HUES64 (cell line): ENCODE data around the gene TMEM156. TPM values are rescaled to one million over a fixed set of nuclear protein-coding genes. Genes with fewer than 3 reads are reported as not detected.

Source experiments
- H3K27ac ChIP-seq: 2 replicates; pipeline ENCODE4 v1.7.0; 2013; ENCODE audit warnings: low read depth, low read length, inconsistent platforms
- H3K27me3 ChIP-seq: 2 replicates; pipeline ENCODE4 v1.6.1; 2013; ENCODE audit warnings: mild to moderate bottlenecking, low read length; ENCODE audit not compliant: insufficient read depth
- H3K36me3 ChIP-seq: 2 replicates; pipeline ENCODE4 v1.6.1; 2013; ENCODE audit warnings: mild to moderate bottlenecking, low read length; ENCODE audit not compliant: insufficient read depth
- H3K4me1 ChIP-seq: 2 replicates; pipeline ENCODE4 v1.6.1; 2013; ENCODE audit warnings: mild to moderate bottlenecking, low read length, moderate library complexity; ENCODE audit not compliant: insufficient read depth
- H3K4me3 ChIP-seq: 2 replicates; pipeline ENCODE4 v1.5.1; 2013; ENCODE audit warnings: mild to moderate bottlenecking, low read length, moderate library complexity
- H3K9ac ChIP-seq: 2 replicates; pipeline ENCODE4 v1.6.1; 2013; ENCODE audit warnings: mild to moderate bottlenecking, low read depth, low read length
- H3K9me3 ChIP-seq: 2 replicates; pipeline ENCODE4 v1.6.1; 2013; ENCODE audit warnings: low read depth, low read length; ENCODE audit not compliant: insufficient read depth
- WGBS: fragments of 150-250, 120-280 bp; methylation state at CpG from one replicate; pipeline ENCODE4 v1.1.7; 2013; ENCODE audit warnings: missing lambda C conversion rate; 5-methylcytosine and 5-hydroxymethylcytosine counted together
- polyA plus RNA-seq, 2 experiments: library from polyadenylated mRNA; stranded (reverse); fragments of 50-300 nt; gene quantifications; one replicate each; pipeline ENCODE4 v1.2.3, GENCODE V29; 2013

Gene TMEM156, protein sequence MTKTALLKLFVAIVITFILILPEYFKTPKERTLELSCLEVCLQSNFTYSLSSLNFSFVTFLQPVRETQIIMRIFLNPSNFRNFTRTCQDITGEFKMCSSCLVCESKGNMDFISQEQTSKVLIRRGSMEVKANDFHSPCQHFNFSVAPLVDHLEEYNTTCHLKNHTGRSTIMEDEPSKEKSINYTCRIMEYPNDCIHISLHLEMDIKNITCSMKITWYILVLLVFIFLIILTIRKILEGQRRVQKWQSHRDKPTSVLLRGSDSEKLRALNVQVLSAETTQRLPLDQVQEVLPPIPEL
- not detected for polyA plus RNA-seq (2013, experiment 1 of 2)
- not detected for polyA plus RNA-seq (2013, experiment 2 of 2)

DNA sequence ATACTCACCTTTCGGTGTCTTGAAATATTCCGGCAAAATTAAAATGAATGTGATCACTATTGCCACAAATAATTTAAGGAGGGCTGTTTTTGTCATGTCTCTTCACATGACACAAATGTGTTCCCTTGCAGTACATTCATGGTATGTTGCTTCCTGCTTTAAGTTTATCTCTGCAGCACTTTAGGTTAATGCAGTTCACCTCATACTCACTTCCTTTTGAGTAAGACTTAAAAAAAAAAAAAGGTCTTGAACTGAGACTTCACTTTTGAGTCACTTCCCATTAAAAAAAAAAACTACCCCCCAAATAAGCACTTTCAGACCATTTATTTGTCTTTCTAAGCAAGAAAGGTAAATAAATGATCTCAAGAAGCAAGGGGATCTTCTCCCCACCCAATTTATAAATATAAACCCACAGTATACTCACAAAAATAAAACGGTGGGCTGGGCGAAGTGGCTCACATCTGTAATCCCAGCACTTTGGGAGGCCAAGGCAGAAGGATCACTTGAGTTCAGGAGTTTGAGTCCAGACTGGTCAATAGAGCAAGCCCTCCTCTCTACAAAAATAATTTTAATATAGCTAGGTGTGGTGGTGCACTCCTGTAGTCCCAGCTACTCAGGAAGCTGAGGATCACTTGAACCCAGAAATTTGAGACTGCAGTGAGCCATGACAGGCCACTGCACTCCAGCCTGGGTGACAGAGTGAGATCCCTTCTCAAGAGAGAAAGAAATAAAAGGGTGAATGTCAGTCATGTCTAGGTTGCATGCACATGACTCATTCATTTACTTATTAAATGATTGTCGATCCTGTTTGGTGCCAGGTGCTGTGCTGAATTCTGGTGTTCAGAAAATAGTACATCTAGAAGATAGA lies at the start of gene TMEM156:
Gene TMEM156, minus strand, starts transcription at position 192 of the 868 bp plus-strand sequence. Its CDS starts 96 bp downstream, at position 96.
- H3K9ac ChIP-seq, result no peak within 1 kb of the TSS
- no peak within 1 kb of the TSS for H3K27ac ChIP-seq
- WGBS, result 97% methylated on average over 3 of the region's 5 CpGs
- H3K4me1 ChIP-seq, result peaks cover 2% of the 10 kb centered on the region
- H3K9me3 ChIP-seq, result no peaks in the 10 kb centered on the region
- no peaks in the 10 kb centered on the region for H3K27me3 ChIP-seq
- no peak within 1 kb of the TSS for H3K4me3 ChIP-seq
- H3K36me3 ChIP-seq, result no peaks in the 10 kb centered on the region

DNA sequence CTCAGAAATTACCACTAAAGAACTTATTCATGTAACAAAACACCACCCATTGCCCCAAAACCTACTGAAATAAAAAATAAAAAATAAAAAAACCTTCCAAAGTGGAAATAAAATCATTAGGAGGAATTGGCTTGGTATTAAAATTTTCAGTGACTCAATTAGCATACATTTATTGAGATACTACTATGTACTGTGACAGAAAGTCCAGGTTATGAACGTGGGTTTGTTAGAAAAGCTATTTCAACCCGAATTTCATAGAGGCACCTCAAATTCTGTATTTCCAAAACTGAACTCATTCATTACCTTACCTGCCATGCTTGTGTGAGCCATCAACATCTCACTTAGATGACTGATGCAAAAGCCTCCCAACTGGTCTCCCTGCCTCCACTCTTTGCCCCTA lies 46.6 kb upstream of the TMEM156 start:
- H3K4me3 ChIP-seq, result no peak overlapping the region
- 91% methylated on average over 2 of the region's 2 CpGs for WGBS
- no peak overlapping the region for H3K27ac ChIP-seq
- 0 out of 2 replicates have a peak, but pooled peaks cover 3% of the 10 kb centered on the region for H3K4me1 ChIP-seq
- H3K9ac ChIP-seq, result no peak overlapping the region
- 0 out of 2 replicates have a peak, but pooled peaks cover 4% of the 10 kb centered on the region for H3K36me3 ChIP-seq
- H3K27me3 ChIP-seq, result no peaks in the 10 kb centered on the region
- H3K9me3 ChIP-seq, result no peaks in the 10 kb centered on the region

DNA sequence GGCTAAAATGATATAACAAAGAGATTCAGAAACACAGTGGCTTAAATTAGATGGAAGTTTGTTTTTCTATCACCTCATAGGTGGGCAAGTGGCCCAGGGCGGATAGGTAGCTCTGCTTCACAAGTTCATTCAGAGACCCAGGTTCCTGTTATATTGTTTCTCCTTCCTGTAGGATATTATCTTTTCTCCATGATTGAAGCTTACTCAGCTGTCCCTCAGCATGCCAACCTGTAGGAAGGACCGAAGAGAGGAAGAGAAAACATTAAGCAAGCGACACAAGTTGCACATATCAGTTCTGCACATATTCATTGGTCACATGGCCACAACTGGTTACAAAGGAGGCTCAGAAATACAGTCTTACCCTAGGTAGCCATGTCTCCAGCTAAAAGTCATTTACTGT lies 36.7 kb upstream of the TMEM156 start:
- no peaks in the 10 kb centered on the region for H3K36me3 ChIP-seq
- H3K9me3 ChIP-seq, result no peaks in the 10 kb centered on the region
- H3K4me1 ChIP-seq, result peaks cover 8% of the 10 kb centered on the region
- no peak overlapping the region for H3K4me3 ChIP-seq
- H3K27ac ChIP-seq, result no peak overlapping the region
- H3K27me3 ChIP-seq, result no peaks in the 10 kb centered on the region
- 94% methylated on average over 3 of the region's 3 CpGs for WGBS
- no peak overlapping the region for H3K9ac ChIP-seq

DNA sequence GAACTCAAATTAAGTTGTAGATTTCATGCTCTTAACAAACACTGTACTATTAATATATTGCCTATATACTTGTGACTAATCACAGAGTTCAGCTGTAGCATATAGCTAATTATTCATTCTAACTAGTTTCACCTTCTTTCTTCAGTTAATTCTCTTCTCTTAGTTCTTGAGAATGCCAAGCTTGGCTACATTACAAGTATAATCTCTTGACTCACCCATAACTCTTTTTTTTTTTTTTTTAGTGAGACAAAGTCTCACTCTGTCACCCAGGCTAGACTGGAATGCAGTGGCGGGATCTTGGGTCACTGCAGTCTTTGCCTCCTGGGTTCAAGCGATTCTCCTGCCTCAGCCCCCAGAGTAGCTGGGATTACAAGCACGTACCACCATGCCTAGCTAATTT lies 35.2 kb upstream of the TMEM156 start:
- H3K9me3 ChIP-seq, result no peaks in the 10 kb centered on the region
- no peak overlapping the region for H3K4me3 ChIP-seq
- H3K4me1 ChIP-seq, result peaks cover 22% of the 10 kb centered on the region
- H3K27ac ChIP-seq, result no peak overlapping the region
- 93% methylated on average over 3 of the region's 3 CpGs for WGBS
- no peak overlapping the region for H3K9ac ChIP-seq
- no peaks in the 10 kb centered on the region for H3K36me3 ChIP-seq
- no peaks in the 10 kb centered on the region for H3K27me3 ChIP-seq

DNA sequence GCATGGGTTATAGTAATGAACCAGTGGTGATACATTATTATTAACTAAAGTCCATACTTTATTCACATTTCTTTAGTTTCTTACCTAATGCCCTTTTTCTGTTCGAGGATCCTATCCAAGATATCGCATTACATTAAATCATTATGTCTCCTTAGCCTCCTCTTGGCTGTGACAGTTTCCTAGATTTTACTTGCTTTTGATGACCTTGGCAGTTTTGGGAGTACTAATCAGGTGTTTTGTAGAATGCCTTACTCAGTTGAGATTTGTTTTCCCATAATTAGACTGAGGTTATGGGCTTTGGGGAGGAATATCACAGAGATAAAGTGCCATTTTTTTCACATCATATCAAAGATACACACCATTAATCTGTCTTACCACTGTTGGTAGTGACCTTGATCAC lies 34.8 kb upstream of the TMEM156 start:
- Histone ChIP-seq H3K9ac (no peak overlapping the region), H3K36me3 (no peaks in the 10 kb centered on the region), H3K27ac (no peak overlapping the region), H3K9me3 (no peaks in the 10 kb centered on the region), H3K27me3 (no peaks in the 10 kb centered on the region), H3K4me1 (peaks cover 26% of the 10 kb centered on the region), H3K4me3 (no peak overlapping the region)
- 94% methylated on average over 2 of the region's 2 CpGs for WGBS

DNA sequence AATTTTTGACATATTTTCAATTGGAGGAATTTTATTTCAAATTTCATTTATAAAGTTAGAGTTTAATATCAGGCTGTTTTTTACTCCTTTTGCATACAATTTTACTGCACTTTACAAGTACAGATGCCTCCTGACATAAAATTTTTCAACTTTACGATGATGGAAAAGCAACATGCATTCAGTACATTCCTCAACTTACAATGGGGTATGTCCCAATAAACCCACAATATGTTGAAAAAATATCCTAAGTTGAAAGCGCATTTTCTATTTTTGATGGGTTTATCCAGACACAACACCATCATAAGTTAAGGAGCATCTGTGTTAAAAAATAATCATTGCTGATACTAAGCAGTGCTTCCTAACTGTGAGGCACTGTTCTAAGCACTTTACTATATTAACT lies 34.2 kb upstream of the TMEM156 start:
- Histone ChIP-seq H3K27ac (no peak overlapping the region), H3K27me3 (no peaks in the 10 kb centered on the region), H3K9ac (no peak overlapping the region), H3K9me3 (no peaks in the 10 kb centered on the region), H3K4me1 (peaks cover 33% of the 10 kb centered on the region), H3K36me3 (no peaks in the 10 kb centered on the region), H3K4me3 (no peak overlapping the region)
- WGBS, result 100% methylated on average over 2 of the region's 2 CpGs

DNA sequence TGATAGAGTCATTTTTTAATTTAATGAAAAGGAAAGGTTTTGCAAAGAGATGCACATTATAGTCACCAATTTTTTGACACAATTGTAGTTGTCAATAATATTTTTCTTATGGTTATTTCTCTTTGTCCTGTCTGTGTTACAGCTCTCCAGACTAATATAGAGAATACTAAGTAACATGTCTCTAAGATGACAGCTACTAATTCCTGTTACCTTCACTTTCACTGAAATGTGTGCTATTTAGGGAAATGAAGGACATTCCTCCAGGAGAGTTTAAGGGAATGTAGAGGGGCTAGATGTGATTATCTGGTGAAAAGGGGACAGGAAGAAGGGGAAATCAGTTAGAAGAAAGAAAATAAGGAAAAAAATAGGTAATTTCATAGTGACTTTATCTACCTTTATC lies 31.2 kb upstream of the TMEM156 start:
- Histone ChIP-seq H3K9ac (no peak overlapping the region), H3K27ac (no peak overlapping the region), H3K9me3 (no peaks in the 10 kb centered on the region), H3K36me3 (no peaks in the 10 kb centered on the region), H3K4me1 (peaks cover 39% of the 10 kb centered on the region), H3K27me3 (no peaks in the 10 kb centered on the region), H3K4me3 (no peak overlapping the region)

DNA sequence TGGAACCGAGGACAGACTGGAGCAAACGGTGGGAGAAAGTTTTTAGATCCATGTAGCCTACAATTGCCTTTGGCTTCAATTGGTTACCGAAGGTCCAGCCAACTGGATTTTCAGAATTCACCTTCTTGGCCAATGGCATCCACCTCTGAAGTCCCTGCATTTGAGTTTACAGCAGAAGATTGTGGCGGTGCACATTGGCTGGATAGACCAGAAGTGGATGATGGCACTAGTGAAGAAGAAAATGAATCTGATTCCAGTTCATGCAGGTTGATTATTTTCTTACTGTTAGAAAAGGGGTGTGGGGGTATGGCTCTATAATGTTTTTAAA lies 30.5 kb upstream of the TMEM156 start:
- Histone ChIP-seq H3K27me3 (no peaks in the 10 kb centered on the region), H3K4me3 (peak overlapping the region; percentile 37), H3K4me1 (peaks cover 36% of the 10 kb centered on the region), H3K9ac (no peak overlapping the region), H3K36me3 (no peaks in the 10 kb centered on the region), H3K27ac (no peak overlapping the region), H3K9me3 (no peaks in the 10 kb centered on the region)
- WGBS, result 53% methylated on average over 4 of the region's 4 CpGs

DNA sequence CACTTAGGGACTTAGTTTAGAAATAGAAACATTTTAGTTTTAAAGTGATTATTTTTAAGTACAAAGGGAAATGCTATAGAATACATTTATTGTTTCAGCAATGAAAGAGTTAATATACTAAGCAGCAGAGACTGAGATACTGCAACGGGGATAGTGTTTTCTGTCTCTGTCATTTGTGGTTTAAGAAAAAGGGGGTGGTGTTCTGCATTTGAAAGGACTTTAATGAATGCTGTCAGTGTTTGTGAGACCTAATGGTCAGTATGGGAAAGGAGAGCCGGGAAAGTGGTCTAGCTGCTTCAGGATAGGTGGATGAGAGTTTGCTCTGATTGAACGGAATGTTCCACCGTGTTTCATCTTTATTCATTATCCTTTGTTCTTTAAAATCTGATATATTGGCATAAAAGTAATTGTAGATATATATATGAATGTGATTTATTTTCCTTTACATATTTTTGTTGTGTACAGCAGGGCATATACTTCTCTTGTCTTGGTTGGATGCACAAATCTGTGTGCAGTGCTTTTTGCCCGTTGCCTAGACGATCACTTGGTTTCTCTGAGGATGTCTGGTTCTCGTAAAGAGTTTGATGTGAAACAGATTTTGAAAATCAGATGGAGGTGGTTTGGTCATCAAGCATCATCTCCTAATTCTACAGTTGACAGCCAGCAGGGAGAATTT lies 30.0 kb upstream of the TMEM156 start, which contains the start of gene KLHL5:
Gene KLHL5, plus strand, starts transcription at position 139 of the 676 bp plus-strand sequence. Its CDS starts 421 bp downstream, at position 560.
- H3K4me3 ChIP-seq, result peak within 1 kb of the TSS; percentile 37
- H3K27ac ChIP-seq, result no peak within 1 kb of the TSS

DNA sequence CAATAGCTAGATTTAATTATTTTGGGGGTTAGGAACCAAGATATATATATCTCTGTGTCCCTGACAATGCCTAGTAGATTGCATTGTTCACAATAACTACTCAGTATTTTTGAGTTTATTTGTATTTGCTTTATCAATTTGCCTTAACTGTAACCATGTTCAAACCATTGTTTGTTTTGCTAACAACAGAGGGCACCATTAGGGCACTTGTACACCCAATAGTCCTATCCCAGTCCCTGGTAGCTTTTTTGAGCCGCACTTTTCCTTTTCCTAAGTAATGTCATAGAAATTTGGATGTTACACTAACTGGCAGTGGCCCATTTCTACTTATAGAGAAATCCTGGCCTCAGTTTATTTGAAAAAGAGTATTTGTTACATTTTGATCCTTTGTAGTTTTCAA lies 29.2 kb upstream of the TMEM156 start:
- no peaks in the 10 kb centered on the region for H3K27me3 ChIP-seq
- peak overlapping the region; percentile 37; the same call in 1 of the 2 replicates for H3K4me3 ChIP-seq
- peaks cover 36% of the 10 kb centered on the region for H3K4me1 ChIP-seq
- no peaks in the 10 kb centered on the region for H3K36me3 ChIP-seq
- no peaks in the 10 kb centered on the region for H3K9me3 ChIP-seq
- H3K27ac ChIP-seq, result no peak overlapping the region
- no peak overlapping the region for H3K9ac ChIP-seq
- WGBS, result 86% methylated on average over 1 of the region's 1 CpG

More for the DNA sequence above, 30.0 kb upstream of the TMEM156 start, which contains the start of gene KLHL5:
- 25% methylated on average over 5 of the region's 7 CpGs for WGBS
- Histone ChIP-seq H3K9me3 (no peaks in the 10 kb centered on the region), H3K36me3 (no peaks in the 10 kb centered on the region), H3K4me1 (peaks cover 36% of the 10 kb centered on the region), H3K27me3 (no peaks in the 10 kb centered on the region), H3K9ac (no peak within 1 kb of the TSS)

DNA sequence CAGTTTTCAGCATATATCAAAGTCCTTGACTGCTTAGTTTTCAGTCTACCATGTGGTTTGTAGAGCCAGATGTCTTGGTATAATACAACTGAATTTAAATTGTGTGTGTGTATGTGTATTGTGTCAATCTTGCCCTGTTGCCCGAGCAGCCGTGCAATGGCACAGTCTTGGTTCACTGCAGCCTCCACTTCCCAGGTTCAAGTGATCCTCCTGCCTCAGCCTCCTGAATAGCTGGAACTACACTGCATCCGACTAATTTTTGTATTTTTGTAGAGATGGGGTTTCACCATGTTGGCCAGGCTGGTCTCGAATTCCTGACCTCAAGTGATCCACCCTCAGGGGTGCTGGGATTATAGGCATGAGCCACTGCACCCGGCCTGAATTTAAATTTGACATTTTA lies 23.8 kb upstream of the TMEM156 start:
- 98% methylated on average over 4 of the region's 5 CpGs for WGBS
- Histone ChIP-seq H3K9me3 (no peaks in the 10 kb centered on the region), H3K27ac (no peak overlapping the region), H3K9ac (no peak overlapping the region), H3K4me3 (no peak overlapping the region), H3K4me1 (peaks cover 19% of the 10 kb centered on the region), H3K36me3 (no peaks in the 10 kb centered on the region), H3K27me3 (no peaks in the 10 kb centered on the region)
